Type B pancreatic cell (in vitro differentiated cells): Measurements from ENCODE around the gene TBCEL. TPM values are rescaled to one million over a fixed set of nuclear protein-coding genes. Genes with fewer than 3 reads are reported as not detected.
A peak's percentile ranks its signal among the peaks of the same experiment; 100 is the strongest.

Experiments
- DNase-seq: peaks from one replicate; pipeline ENCODE4 v3.0.0; 2021; ENCODE audit warnings: mixed read lengths; ENCODE audit not compliant: unreplicated experiment; ENCODE audit errors: extremely low spot score
- H3K27ac Mint-ChIP-seq: 2 replicates; pipeline ENCODE4 v1.8.0; 2021; ENCODE audit warnings: mild to moderate bottlenecking, mixed read lengths
- H3K27me3 Mint-ChIP-seq: 2 replicates; pipeline ENCODE4 v1.8.0; 2021; ENCODE audit warnings: mixed read lengths
- H3K36me3 Mint-ChIP-seq: 2 replicates; pipeline ENCODE4 v1.8.0; 2021; ENCODE audit warnings: mixed read lengths
- H3K4me1 Mint-ChIP-seq: one replicate; pipeline ENCODE4 v1.8.0; 2021; ENCODE audit warnings: mixed read lengths; ENCODE audit not compliant: unreplicated experiment
- H3K4me3 Mint-ChIP-seq: 2 replicates; pipeline ENCODE4 v1.8.0; 2021; ENCODE audit warnings: mild to moderate bottlenecking, mixed read lengths
- H3K9me3 Mint-ChIP-seq: 2 replicates; pipeline ENCODE4 v1.8.0; 2021; ENCODE audit warnings: mixed read lengths
- CTCF ChIP-seq: fragments of 200-600 bp; sonication (generic); conservative IDR thresholded peaks from 2 replicates; pipeline ENCODE4 v1.5.0; 2021; ENCODE audit warnings: antibody characterized with exemption, mild to moderate bottlenecking
- total RNA-seq: library from RNA; stranded (reverse); gene quantifications from 2 replicates; pipeline ENCODE4 v1.2.1, GENCODE V29; 2021; ENCODE audit warnings: low replicate concordance

Gene TBCEL
- total RNA-seq, 1 donor from 2014 or later = 40.5 TPM

- Mint-ChIP-seq H3K4me3 (no peak overlapping the region), H3K4me1 (peaks cover under 1% of the 10 kb centered on the region), H3K36me3 (no peaks in the 10 kb centered on the region), H3K27me3 (peaks cover 5% of the 10 kb centered on the region), H3K27ac (no peak overlapping the region), H3K9me3 (no peaks in the 10 kb centered on the region)
- DNase-seq = no peak
- no peak for TF ChIP-seq CTCF
Observed at GRCh38 chr11:121117788-121118187, 93.9 kb downstream of the TBCEL start.

GRCh38 chr11:121119440-121119839 is 95.5 kb downstream of the TBCEL start:
- Mint-ChIP-seq H3K36me3 (peaks cover 3% of the 10 kb centered on the region), H3K27me3 (no peaks in the 10 kb centered on the region), H3K4me3 (no peak overlapping the region), H3K27ac (no peak overlapping the region), H3K9me3 (peaks cover 14% of the 10 kb centered on the region), H3K4me1 (no peaks in the 10 kb centered on the region)
- TF ChIP-seq CTCF = peak; percentile 50
- no peak for DNase-seq

- no peak for DNase-seq
- Mint-ChIP-seq H3K4me1 (no peaks in the 10 kb centered on the region), H3K4me3 (no peak overlapping the region), H3K27me3 (no peaks in the 10 kb centered on the region), H3K9me3 (peaks cover 14% of the 10 kb centered on the region), H3K36me3 (peaks cover 3% of the 10 kb centered on the region), H3K27ac (no peak overlapping the region)
- TF ChIP-seq CTCF = no peak
Observed at GRCh38 chr11:121122328-121122727, 98.4 kb downstream of the TBCEL start.

GRCh38 chr11:121123496-121124069 is 99.7 kb downstream of the TBCEL start:
- H3K27me3 Mint-ChIP-seq = no peaks in the 10 kb centered on the region

GRCh38 chr11:121127809-121128208 is 103.9 kb downstream of the TBCEL start:
- TF ChIP-seq CTCF = no peak
- Mint-ChIP-seq H3K9me3 (peaks cover 14% of the 10 kb centered on the region), H3K4me1 (no peaks in the 10 kb centered on the region), H3K27me3 (no peaks in the 10 kb centered on the region), H3K27ac (no peak overlapping the region), H3K4me3 (no peak overlapping the region), H3K36me3 (peaks cover 3% of the 10 kb centered on the region)
- DNase-seq = no peak

More at GRCh38 chr11:121123496-121124069, 99.7 kb downstream of the TBCEL start:
- H3K36me3 Mint-ChIP-seq = peaks cover 3% of the 10 kb centered on the region
- DNase-seq = no peak
- peaks cover 14% of the 10 kb centered on the region for H3K9me3 Mint-ChIP-seq
- H3K4me1 Mint-ChIP-seq = no peaks in the 10 kb centered on the region
- no peak overlapping the region for H3K27ac Mint-ChIP-seq
- TF ChIP-seq CTCF = no peak
- no peak overlapping the region for H3K4me3 Mint-ChIP-seq
